ENCODE measurements around the gene GRIA3.

Gene GRIA3

DNA sequence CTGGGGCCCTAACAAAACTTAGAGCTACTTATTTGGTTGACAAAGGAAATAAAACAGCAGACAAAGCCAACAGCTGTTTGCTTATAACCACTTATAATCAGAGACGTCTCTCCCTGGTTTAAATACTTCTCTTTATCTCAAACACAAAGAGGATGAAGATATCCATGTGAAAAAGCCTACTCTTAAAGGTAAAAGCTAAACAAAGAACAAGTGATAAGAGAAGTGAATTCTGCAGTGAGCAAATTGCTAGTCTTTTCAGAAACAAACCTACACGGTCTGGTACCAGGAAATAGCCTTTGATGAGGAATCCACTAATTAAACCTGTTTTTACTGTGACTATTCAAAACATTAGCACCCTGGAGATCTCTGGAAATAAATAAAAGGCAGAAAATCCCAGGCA is 46.7 kb downstream of the GRIA3 start:
- H3K9me3 ChIP-seq (ENCODE audit: insufficient read depth, low read length) = no peaks in the 10 kb centered on the region
- no peak overlapping the region for H3K4me3 ChIP-seq (ENCODE audit: insufficient read length, low read depth)
- H3K9ac ChIP-seq (ENCODE audit: insufficient read length, low read depth) = no peak overlapping the region
- peak; percentile 16 for DNase-seq (ENCODE audit: low read depth, low spot score)
- no peak for TF ChIP-seq SUZ12 (IDR thresholded peaks at IDR 0.05; ENCODE audit: extremely low read depth, insufficient read depth, insufficient read length)
- TF ChIP-seq YY1 (IDR thresholded peaks at IDR 0.05; ENCODE audit: insufficient read depth, insufficient read length) = no peak
- no peak for TF ChIP-seq ZNF274 (IDR thresholded peaks at IDR 0.05; ENCODE audit: low read depth, low read length)
- H3K4me1 ChIP-seq (ENCODE audit: insufficient read depth, insufficient read length) = no peaks in the 10 kb centered on the region
- peaks cover 27% of the 10 kb centered on the region for H3K27me3 ChIP-seq (ENCODE audit: insufficient read depth, insufficient read length)
- no peaks in the 10 kb centered on the region for H3K36me3 ChIP-seq (ENCODE audit: insufficient read depth, insufficient read length, low read length)

DNA sequence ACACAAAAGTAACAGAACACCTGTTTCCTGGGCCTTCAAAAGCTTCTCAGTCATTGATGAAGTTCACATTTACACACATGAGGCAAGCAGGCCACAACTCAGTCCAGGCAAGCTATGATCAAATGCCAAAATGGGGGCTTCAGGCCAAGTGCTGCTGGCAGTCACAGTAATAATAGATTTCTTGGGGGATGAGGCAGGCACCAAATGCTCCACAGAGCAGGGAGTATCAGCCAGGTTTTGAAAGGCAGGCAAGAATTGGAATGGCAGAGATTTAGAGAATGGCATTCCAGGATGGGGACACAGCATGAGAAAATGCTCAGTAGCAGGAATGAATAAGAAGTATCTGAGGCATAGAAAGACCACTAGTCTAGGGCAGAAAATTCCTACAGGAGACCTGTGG is 52.8 kb downstream of the GRIA3 start:
- DNase-seq (ENCODE audit: low read depth, low spot score) = no peak
- Histone ChIP-seq H3K4me1 (ENCODE audit: insufficient read depth, insufficient read length) (no peaks in the 10 kb centered on the region), H3K9me3 (ENCODE audit: insufficient read depth, low read length) (no peaks in the 10 kb centered on the region), H3K9ac (ENCODE audit: insufficient read length, low read depth) (no peak overlapping the region), H3K4me3 (ENCODE audit: insufficient read length, low read depth) (no peak overlapping the region), H3K27me3 (ENCODE audit: insufficient read depth, insufficient read length) (peaks cover 20% of the 10 kb centered on the region), H3K36me3 (ENCODE audit: insufficient read depth, insufficient read length, low read length) (no peaks in the 10 kb centered on the region)
- TF ChIP-seq SUZ12 (IDR thresholded peaks at IDR 0.05; ENCODE audit: extremely low read depth, insufficient read depth, insufficient read length) = no peak
- no peak for TF ChIP-seq ZNF274 (IDR thresholded peaks at IDR 0.05; ENCODE audit: low read depth, low read length)
- TF ChIP-seq YY1 (IDR thresholded peaks at IDR 0.05; ENCODE audit: insufficient read depth, insufficient read length) = no peak

- Histone ChIP-seq H3K36me3 (ENCODE audit: insufficient read depth, insufficient read length, low read length) (no peaks in the 10 kb centered on the region), H3K9ac (ENCODE audit: insufficient read length, low read depth) (no peak overlapping the region), H3K4me1 (ENCODE audit: insufficient read depth, insufficient read length) (no peaks in the 10 kb centered on the region), H3K4me3 (ENCODE audit: insufficient read length, low read depth) (no peak overlapping the region), H3K9me3 (ENCODE audit: insufficient read depth, low read length) (no peaks in the 10 kb centered on the region), H3K27me3 (ENCODE audit: insufficient read depth, insufficient read length) (peaks cover 16% of the 10 kb centered on the region)
- DNase-seq (ENCODE audit: low read depth, low spot score) = no peak
- no peak for TF ChIP-seq SUZ12 (IDR thresholded peaks at IDR 0.05; ENCODE audit: extremely low read depth, insufficient read depth, insufficient read length)
- no peak for TF ChIP-seq ZNF274 (IDR thresholded peaks at IDR 0.05; ENCODE audit: low read depth, low read length)
- TF ChIP-seq YY1 (IDR thresholded peaks at IDR 0.05; ENCODE audit: insufficient read depth, insufficient read length) = no peak
Observed at GRCh38 chrX:123237271-123237670, 53.2 kb downstream of the GRIA3 start.

DNA sequence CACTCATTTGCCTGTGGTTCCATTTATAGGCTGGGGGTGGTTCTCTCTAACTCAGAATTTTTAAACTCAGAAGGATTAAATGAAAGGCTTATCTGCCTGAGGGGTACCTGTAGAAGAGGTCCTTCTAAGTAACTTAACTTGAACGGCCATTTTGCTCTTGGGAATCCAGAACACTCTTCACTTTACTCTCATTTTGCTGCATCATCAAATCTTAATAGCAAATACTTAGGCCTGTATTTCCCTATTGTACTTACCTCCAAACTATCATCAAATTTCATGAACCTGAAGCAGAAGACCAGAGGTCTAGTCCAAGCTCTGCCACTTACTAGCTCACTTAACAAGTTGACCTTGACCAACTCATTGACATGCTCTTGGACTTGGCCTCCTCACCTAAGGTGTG is 70.4 kb downstream of the GRIA3 start:
- Histone ChIP-seq H3K9ac (ENCODE audit: insufficient read length, low read depth) (no peak overlapping the region), H3K4me3 (ENCODE audit: insufficient read length, low read depth) (no peak overlapping the region), H3K27me3 (ENCODE audit: insufficient read depth, insufficient read length) (no peaks in the 10 kb centered on the region), H3K9me3 (ENCODE audit: insufficient read depth, low read length) (no peaks in the 10 kb centered on the region), H3K4me1 (ENCODE audit: insufficient read depth, insufficient read length) (no peaks in the 10 kb centered on the region), H3K36me3 (ENCODE audit: insufficient read depth, insufficient read length, low read length) (no peaks in the 10 kb centered on the region)
- TF ChIP-seq YY1 (IDR thresholded peaks at IDR 0.05; ENCODE audit: insufficient read depth, insufficient read length) (no peak), SUZ12 (IDR thresholded peaks at IDR 0.05; ENCODE audit: extremely low read depth, insufficient read depth, insufficient read length) (no peak), ZNF274 (IDR thresholded peaks at IDR 0.05; ENCODE audit: low read depth, low read length) (no peak)
- DNase-seq (ENCODE audit: low read depth, low spot score) = no peak

- Histone ChIP-seq H3K9me3 (ENCODE audit: insufficient read depth, low read length) (no peaks in the 10 kb centered on the region), H3K4me3 (ENCODE audit: insufficient read length, low read depth) (no peak overlapping the region), H3K36me3 (ENCODE audit: insufficient read depth, insufficient read length, low read length) (no peaks in the 10 kb centered on the region), H3K9ac (ENCODE audit: insufficient read length, low read depth) (no peak overlapping the region), H3K4me1 (ENCODE audit: insufficient read depth, insufficient read length) (no peaks in the 10 kb centered on the region), H3K27me3 (ENCODE audit: insufficient read depth, insufficient read length) (no peaks in the 10 kb centered on the region)
- no peak for DNase-seq (ENCODE audit: low read depth, low spot score)
- no peak for TF ChIP-seq SUZ12 (IDR thresholded peaks at IDR 0.05; ENCODE audit: extremely low read depth, insufficient read depth, insufficient read length)
- TF ChIP-seq YY1 (IDR thresholded peaks at IDR 0.05; ENCODE audit: insufficient read depth, insufficient read length) = no peak
- no peak for TF ChIP-seq ZNF274 (IDR thresholded peaks at IDR 0.05; ENCODE audit: low read depth, low read length)
Observed at GRCh38 chrX:123256378-123256777, 72.3 kb downstream of the GRIA3 start.

DNA sequence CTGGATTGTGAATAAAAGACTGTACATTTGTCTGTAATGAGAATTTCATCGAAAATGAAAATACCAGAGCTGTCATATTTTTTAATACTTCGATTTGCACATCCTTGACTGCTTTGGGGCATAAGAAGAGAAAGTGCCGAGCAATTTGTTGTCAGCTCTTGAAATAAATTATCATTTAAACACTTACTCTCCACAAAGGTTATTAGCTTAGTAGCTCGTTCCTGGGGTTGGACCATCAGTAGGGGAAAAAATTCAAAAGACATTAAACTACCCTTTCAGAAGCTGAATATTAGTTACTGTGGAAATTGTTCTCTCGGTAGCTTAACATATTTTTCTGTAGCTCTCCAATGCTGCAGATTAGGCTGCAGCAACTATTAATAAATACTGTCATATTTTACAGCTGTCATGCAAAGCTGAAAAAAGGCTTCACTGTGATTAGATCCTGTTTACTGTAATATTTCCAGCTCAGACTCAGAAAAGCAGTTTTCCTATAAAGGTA is 76.9 kb downstream of the GRIA3 start:
- no peaks in the 10 kb centered on the region for H3K9me3 ChIP-seq (ENCODE audit: insufficient read depth, low read length)
- no peak overlapping the region for H3K9ac ChIP-seq (ENCODE audit: insufficient read length, low read depth)
- H3K36me3 ChIP-seq (ENCODE audit: insufficient read depth, insufficient read length, low read length) = no peaks in the 10 kb centered on the region
- H3K27me3 ChIP-seq (ENCODE audit: insufficient read depth, insufficient read length) = no peaks in the 10 kb centered on the region
- TF ChIP-seq SUZ12 (IDR thresholded peaks at IDR 0.05; ENCODE audit: extremely low read depth, insufficient read depth, insufficient read length) (no peak), ZNF274 (IDR thresholded peaks at IDR 0.05; ENCODE audit: low read depth, low read length) (no peak), YY1 (IDR thresholded peaks at IDR 0.05; ENCODE audit: insufficient read depth, insufficient read length) (no peak)
- no peaks in the 10 kb centered on the region for H3K4me1 ChIP-seq (ENCODE audit: insufficient read depth, insufficient read length)
- no peak for DNase-seq (ENCODE audit: low read depth, low spot score)
- H3K4me3 ChIP-seq (ENCODE audit: insufficient read length, low read depth) = no peak overlapping the region

DNA sequence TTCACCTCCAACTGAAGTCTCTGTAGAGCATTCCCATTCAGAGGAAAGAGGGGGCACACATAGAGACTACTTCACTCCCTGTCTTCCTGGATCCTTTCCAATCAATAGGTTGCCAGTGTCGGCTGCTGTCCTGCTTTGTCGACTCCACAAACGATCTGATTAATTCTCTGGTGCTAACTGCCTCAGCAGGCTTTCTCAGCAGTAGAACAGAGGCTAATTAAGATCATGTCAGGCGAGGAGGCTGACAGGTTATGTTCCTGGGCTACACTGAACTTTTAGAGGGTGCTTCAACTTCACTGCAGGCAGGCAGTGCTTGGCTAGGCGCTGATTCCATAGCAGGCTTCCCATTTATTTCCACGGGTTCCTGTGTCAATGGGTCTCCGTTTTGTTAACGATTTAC is 79.2 kb downstream of the GRIA3 start:
- Histone ChIP-seq H3K9ac (ENCODE audit: insufficient read length, low read depth) (no peak overlapping the region), H3K4me3 (ENCODE audit: insufficient read length, low read depth) (no peak overlapping the region)
- DNase-seq (ENCODE audit: low read depth, low spot score) = no peak

More for the DNA sequence above, 79.2 kb downstream of the GRIA3 start:
- no peaks in the 10 kb centered on the region for H3K36me3 ChIP-seq (ENCODE audit: insufficient read depth, insufficient read length, low read length)
- TF ChIP-seq YY1 (IDR thresholded peaks at IDR 0.05; ENCODE audit: insufficient read depth, insufficient read length) (no peak), SUZ12 (IDR thresholded peaks at IDR 0.05; ENCODE audit: extremely low read depth, insufficient read depth, insufficient read length) (no peak), ZNF274 (IDR thresholded peaks at IDR 0.05; ENCODE audit: low read depth, low read length) (no peak)
- no peaks in the 10 kb centered on the region for H3K9me3 ChIP-seq (ENCODE audit: insufficient read depth, low read length)
- no peaks in the 10 kb centered on the region for H3K27me3 ChIP-seq (ENCODE audit: insufficient read depth, insufficient read length)
- H3K4me1 ChIP-seq (ENCODE audit: insufficient read depth, insufficient read length) = no peaks in the 10 kb centered on the region

Measured in NT2/D1 (cell line).